CD4-positive, alpha-beta T cell treated with Interleukin-15 for 1 hour (primary cell): Measurements from ENCODE around the gene STYXL1.

ENCODE experiments used
- DNase-seq: peaks from one replicate; pipeline ENCODE4 v3.0.0-alpha.2; 2020

STYXL1 gene

GRCh38 chr7:75950111-75950681 lies 97.6 kb downstream of the STYXL1 start:
- no peak for DNase-seq

GRCh38 chr7:75948179-75948578 lies 99.6 kb downstream of the STYXL1 start:
- DNase-seq = no peak
